GM12878 (cell line): ENCODE results near the gene EDARADD. TPM values are rescaled to one million over a fixed set of nuclear protein-coding genes. Genes with fewer than 3 reads are reported as not detected.

Source experiments
- ATAC-seq: fragments of 200-7000 bp; cut with Tn5 transposase; 3 replicates; pipeline ENCODE4 v1.9.1; 2020; ENCODE audit warnings: mild to moderate bottlenecking, moderate library complexity
- Bru-seq: library from RNA; stranded (reverse); fragments of 400-500 nt; gene quantifications from one replicate; lab custom pipeline; 2021; lab: Mats Ljungman, UMichigan
- BruChase-seq, 2 experiments: library from RNA; stranded (reverse); fragments of 400-500 nt; gene quantifications; one replicate each; lab custom pipeline; 2021; lab: Mats Ljungman, UMichigan
- BruUV-seq: library from RNA; stranded (reverse); fragments of 400-500 nt; replicated peaks from 2 replicates; lab custom pipeline; 2021; lab: Mats Ljungman, UMichigan
- CTCF ChIA-PET: fragments of 300-600 bp; sonication (Branson Sonifier 250); formaldehyde crosslinking; extraction: SDS; loops from one replicate; lab custom pipeline; 2021; ENCODE audit warnings: inconsistent platforms; lab: Yijun Ruan, JAX
- POLR2A ChIA-PET: fragments of 350-600 bp; formaldehyde crosslinking; extraction: SDS; loops from one replicate; lab custom pipeline; 2021; ENCODE audit warnings: inconsistent platforms; lab: Charles Lee
- RAD21 ChIA-PET: fragments of 300-600 bp; sonication (Branson Sonifier 250); formaldehyde crosslinking; loops from one replicate; lab custom pipeline; 2023; ENCODE audit warnings: antibody characterized with exemption; ENCODE audit not compliant: unreplicated experiment; lab: Charles Lee
- SMC1A ChIA-PET: fragments of 300-600 bp; sonication (Branson Sonifier 250); formaldehyde crosslinking; loops from one replicate; lab custom pipeline; 2023; ENCODE audit not compliant: unreplicated experiment, uncharacterized antibody; lab: Charles Lee
- DNase-seq: peaks from one replicate; pipeline ENCODE4 v3.0.0-alpha.2; 2011; ENCODE audit warnings: low read depth, low spot score
- FAIRE-seq: peaks from 3 replicates; lab custom pipeline; 2011; peaks lifted over from hg19 to GRCh38; lab: Jason Lieb, UNC
- H2AFZ ChIP-seq: 2 replicates; pipeline ENCODE4 v1.6.0; 2011; ENCODE audit warnings: low read depth, low read length, control low read depth; ENCODE audit not compliant: control insufficient read depth
- H3K27ac ChIP-seq: 2 replicates; pipeline ENCODE4 v1.5.1; 2011; ENCODE audit warnings: control low read depth; ENCODE audit not compliant: control insufficient read depth, insufficient read depth
- H3K27me3 ChIP-seq, 2 experiments: replicated peaks in 1 of 2; 2 replicates each; pipeline versions ENCODE4 v1.6.0 to v1.6.1; 2011; ENCODE audit warnings: low read length in 1 of 2; ENCODE audit not compliant: control insufficient read depth in 2 of 2, insufficient read depth in 2 of 2
- H3K36me3 ChIP-seq, 2 experiments: 2 replicates each; pipeline ENCODE4 v1.5.1; 2011; ENCODE audit warnings: low read length in 1 of 2; ENCODE audit not compliant: control insufficient read depth in 2 of 2, insufficient read depth in 2 of 2
- H3K4me1 ChIP-seq: 2 replicates; pipeline ENCODE4 v1.6.1; 2011; ENCODE audit warnings: mild to moderate bottlenecking, low read length, moderate library complexity, mixed read lengths; ENCODE audit not compliant: control insufficient read depth, insufficient read depth
- H3K4me2 ChIP-seq: 2 replicates; pipeline ENCODE4 v1.6.0; 2011; ENCODE audit warnings: control low read depth; ENCODE audit not compliant: control insufficient read depth, insufficient read depth
- H3K4me3 ChIP-seq: fragments of 200-600 bp; sonication (generic); 2 replicates; pipeline ENCODE4 v1.5.1; 2016
- H3K79me2 ChIP-seq: 2 replicates; pipeline ENCODE4 v1.6.0; 2011; ENCODE audit warnings: low read length; ENCODE audit not compliant: control insufficient read depth, insufficient read depth
- H3K9ac ChIP-seq: 2 replicates; pipeline ENCODE4 v1.8.0; 2011; ENCODE audit warnings: low read length, control low read depth, mixed read lengths; ENCODE audit not compliant: control insufficient read depth, insufficient read depth
- H3K9me3 ChIP-seq: replicated peaks from 3 replicates; pipeline ENCODE4 v1.5.1; 2011; ENCODE audit warnings: mild to moderate bottlenecking, low read length; ENCODE audit not compliant: control insufficient read depth, insufficient read depth
- H4K20me1 ChIP-seq: 2 replicates; pipeline ENCODE4 v1.6.0; 2011; ENCODE audit not compliant: control insufficient read depth, insufficient read depth
- BACH1 ChIP-seq: fragments of 450-650 bp; IDR thresholded peaks from 2 replicates; pipeline ENCODE4 v1.6.1; 2017; ENCODE audit warnings: mild to moderate bottlenecking, borderline replicate concordance
- BMI1 ChIP-seq: fragments of 450-650 bp; IDR thresholded peaks from 2 replicates; pipeline ENCODE4 v1.6.1; 2016; ENCODE audit warnings: mild to moderate bottlenecking, moderate library complexity, borderline replicate concordance
- FOS ChIP-seq: IDR thresholded peaks from 3 replicates; pipeline ENCODE4 v1.6.1; 2011; ENCODE audit warnings: borderline replicate concordance; ENCODE audit not compliant: insufficient read length; ENCODE audit errors: extremely low read depth
- GATAD2B ChIP-seq: fragments of 450-650 bp; conservative IDR thresholded peaks from 2 replicates; pipeline ENCODE4 v1.6.1; 2017; ENCODE audit warnings: low read depth, mild to moderate bottlenecking, moderate library complexity
- NR2C2 ChIP-seq: IDR thresholded peaks from 2 replicates; pipeline ENCODE4 v1.6.1; 2011; ENCODE audit warnings: borderline replicate concordance, low read depth; ENCODE audit not compliant: control insufficient read depth, insufficient read length
- RUNX3 ChIP-seq: IDR thresholded peaks from 2 replicates; pipeline ENCODE4 v1.6.1; 2012; ENCODE audit warnings: low read length, inconsistent platforms
- SIX5 ChIP-seq: IDR thresholded peaks from 2 replicates; pipeline ENCODE4 v1.6.1; 2011; ENCODE audit warnings: mild to moderate bottlenecking, low read depth, low read length, moderate library complexity; ENCODE audit not compliant: severe bottlenecking
- SP1 ChIP-seq: IDR thresholded peaks from one replicate; pipeline ENCODE4 v1.6.1; 2011; ENCODE audit warnings: low read depth, low read length
- SRF ChIP-seq, 2 experiments: IDR thresholded peaks; 2 replicates each; pipeline ENCODE4 v1.6.1; 2011; ENCODE audit warnings: low read depth in 2 of 2, low read length in 2 of 2, mild to moderate bottlenecking in 1 of 2, moderate library complexity in 1 of 2
- WGBS: methylation state at CpG from one replicate; pipeline ENCODE4 v1.1.6; 2016; ENCODE audit warnings: low lambda C conversion rate; ENCODE audit not compliant: insufficient replicate concordance, insufficient coverage; ENCODE audit errors: missing lambda C conversion rate; 5-methylcytosine and 5-hydroxymethylcytosine counted together
- in situ Hi-C: fragments of 300-500 bp; cut with MboI; formaldehyde crosslinking; loops from 9 replicates; pipeline ENCODE4 v1.14.3; 2018; ENCODE audit warnings: mixed read lengths
- intact Hi-C: fragments of 100-400 bp; cut with micrococcal nuclease; formaldehyde crosslinking; loops from one replicate; pipeline ENCODE4 v1.14.2; 2022; ENCODE audit not compliant: unreplicated experiment
- long read RNA-seq, 2 experiments: library from polyadenylated mRNA; unstranded; transcript quantifications; one replicate each; pipeline ENCODE4 v2.0.0, GENCODE V29; 2019 to 2020
- polyA minus RNA-seq, 3 experiments: library from RNA; depleted of rRNA, polyadenylated mRNA; stranded (reverse); fragments of >200 nt; gene quantifications; 2 replicates each; pipeline ENCODE4 v1.2.3, GENCODE V29; 2011
- polyA plus RNA-seq, 11 experiments: library from polyadenylated mRNA; depleted of rRNA in 4 of 11; unstranded in 6 of 11; stranded (reverse) in 5 of 11; fragments of >200 nt; fragmentation: Nextera tagmentation in 4 of 11; fragmentation: Illumina TruSeq in 1 of 11; extraction: Ambion mirVana in 4 of 11; extraction: Trizol in 1 of 11; gene quantifications; 1 replicate in 1 of 11; 2 replicates in 10 of 11; pipeline versions ENCODE4 v1.2.1 to v1.2.3, GENCODE V29; 2011 to 2016; ENCODE audit warnings: inconsistent platforms in 2 of 11, missing spikeins in 2 of 11, low read depth in 1 of 11
- total RNA-seq, 4 experiments: library from RNA; depleted of rRNA in 3 of 4; stranded (reverse); fragments of >200 nt in 3 of 4; fragmentation: Illumina TruSeq in 1 of 4; extraction: Trizol in 1 of 4; gene quantifications; 2 replicates each; pipeline versions ENCODE4 v1.2.1 to v1.2.3, GENCODE V29; 2013 to 2021
- TF ChIP-seq, protein P1 (sequence below): fragments of 450-650 bp; formaldehyde crosslinking; IDR thresholded peaks from 2 replicates; pipeline ENCODE4 v1.4.0; 2022; ENCODE audit warnings: mild to moderate bottlenecking, moderate library complexity
- TF ChIP-seq, protein P2 (sequence below): fragments of 150-350 bp; IDR thresholded peaks from 2 replicates; pipeline ENCODE4 v1.6.1; 2016; ENCODE audit warnings: low read depth, low read length

EDARADD gene
- total RNA-seq (2013; cell fraction: nucleolus; rRNA removed): 1.4 TPM in 2 replicates
- total RNA-seq (2014; rRNA removed) (4.6 and 6.1 TPM in 2 replicates), total RNA-seq (2014; rRNA removed; fragmentation: Illumina TruSeq; extraction: Trizol) (3.9 and 4.8 TPM in 2 replicates), total RNA-seq (2021) (4.8 and 5.8 TPM in 2 replicates), polyA plus RNA-seq (2011; rRNA removed) (5.1 and 5.2 TPM in 2 replicates), polyA plus RNA-seq (2014; fragmentation: Illumina TruSeq; extraction: Trizol) (5.0 and 5.8 TPM in 2 replicates), polyA plus RNA-seq (2014; fragmentation: Nextera tagmentation; extraction: Ambion mirVana) (1 to 10 TPM in 1 of 2 experiments, under 1 TPM in 1; 0.58 to 1.6 TPM), polyA plus RNA-seq (2014; rRNA removed) (3.4 and 4.0 TPM in 2 replicates), polyA plus RNA-seq (2016; fragmentation: Nextera tagmentation; extraction: Ambion mirVana) (1 to 10 TPM; 4.3 to 6.0 TPM), polyA minus RNA-seq (2011; rRNA and poly(A)+ RNA removed) (4.6 and 5.9 TPM in 2 replicates), Bru-seq, nascent RNA (percentile 35 among the genes with signal in this experiment), BruChase-seq, experiment 1, labeled RNA remaining after a 6-hour chase (percentile 33 among the genes with signal in this experiment), BruChase-seq, experiment 2, labeled RNA remaining after a 2-hour chase (percentile 28 among the genes with signal in this experiment)
- 1.7 TPM for polyA plus RNA-seq (2011; ENCODE audit: low read depth)
- 4.3 and 4.4 TPM in 2 replicates for polyA plus RNA-seq (2011; cell fraction: cytosol; rRNA removed)
- 2.3 and 3.6 TPM in 2 replicates for polyA plus RNA-seq (2011; cell fraction: nucleus; rRNA removed)
- 1.4 and 1.5 TPM in 2 replicates for polyA plus RNA-seq (2012)
- 1.7 and 2.5 TPM in 2 replicates for polyA minus RNA-seq (2011; cell fraction: cytosol; rRNA and poly(A)+ RNA removed)
- 1.9 and 2.3 TPM in 2 replicates for polyA minus RNA-seq (2011; cell fraction: nucleus; rRNA and poly(A)+ RNA removed)
- long read RNA-seq, experiment 1, partial matches to known transcripts: 1 of 7 reads
- long read RNA-seq, experiment 1, other reads (novel, unspliced or antisense): 1 of 7 reads
- long read RNA-seq, experiment 2, partial matches to known transcripts: 0 of 9 reads
- long read RNA-seq, experiment 2, other reads (novel, unspliced or antisense): 2 of 9 reads

- peak within 1 kb of the TSS; percentile 90 for H3K4me2 ChIP-seq
- no peak for FAIRE-seq
- CTCF ChIA-PET: interaction anchor here (0.7 to 1.3 kb wide), 5 partner anchors 15 to 184 kb away, joined by 3 to 6 read pairs (median 3); no protein-coding TSS in a partner anchor
- H3K79me2 ChIP-seq: no peaks in the 10 kb centered on the region
- intact Hi-C loops: no loop called here
- 12% methylated on average over 13 of the region's 13 CpGs for WGBS
- ATAC-seq: no peak
- no peaks in the 10 kb centered on the region for H4K20me1 ChIP-seq
- H2AFZ ChIP-seq: peak within 1 kb of the TSS; percentile 83
- peak within 1 kb of the TSS; percentile 63; the same call in 1 of the 2 replicates for H3K9ac ChIP-seq
- H3K27ac ChIP-seq: no peak within 1 kb of the TSS
- SMC1A ChIA-PET: interaction anchor here (0.6 to 2.5 kb wide), 11 partner anchors 12 to 284 kb away, joined by 3 to 8 read pairs (median 3); no protein-coding TSS in a partner anchor
- no peak for DNase-seq
- H3K4me3 ChIP-seq: peak within 1 kb of the TSS; percentile 57
- POLR2A ChIA-PET: interaction anchor here (1.1 to 2.2 kb wide), 4 partner anchors 10 to 110 kb away, joined by 3 to 6 read pairs (median 4); no protein-coding TSS in a partner anchor
- no peaks in the 10 kb centered on the region for H3K9me3 ChIP-seq
- BruUV-seq: no TSS peak
- RAD21 ChIA-PET: interaction anchor here (0.8 to 1.7 kb wide), 6 partner anchors 13 to 626 kb away, joined by 3 to 10 read pairs (median 4); no protein-coding TSS in a partner anchor
- in situ Hi-C loops: no loop called here
- H3K27me3 ChIP-seq: peaks cover 0 to 5% of the 10 kb centered on the region in 2 experiments; a peak in 2 of 4 replicates
- no peaks in the 10 kb centered on the region for H3K36me3 ChIP-seq
- 0 out of 2 replicates have a peak, but pooled peaks cover 2% of the 10 kb centered on the region for H3K4me1 ChIP-seq
- TF ChIP-seq SP1: no peak
- TF ChIP-seq SRF (IDR thresholded peaks at IDR 0.05; ENCODE audit: low read depth in 2 of 2, low read length in 2 of 2): no peak
- no peak for TF ChIP-seq SIX5
- TF ChIP-seq GATAD2B: no peak
- no peak for TF ChIP-seq FOS
- no peak for TF ChIP-seq BACH1
- TF ChIP-seq, protein P1, sequence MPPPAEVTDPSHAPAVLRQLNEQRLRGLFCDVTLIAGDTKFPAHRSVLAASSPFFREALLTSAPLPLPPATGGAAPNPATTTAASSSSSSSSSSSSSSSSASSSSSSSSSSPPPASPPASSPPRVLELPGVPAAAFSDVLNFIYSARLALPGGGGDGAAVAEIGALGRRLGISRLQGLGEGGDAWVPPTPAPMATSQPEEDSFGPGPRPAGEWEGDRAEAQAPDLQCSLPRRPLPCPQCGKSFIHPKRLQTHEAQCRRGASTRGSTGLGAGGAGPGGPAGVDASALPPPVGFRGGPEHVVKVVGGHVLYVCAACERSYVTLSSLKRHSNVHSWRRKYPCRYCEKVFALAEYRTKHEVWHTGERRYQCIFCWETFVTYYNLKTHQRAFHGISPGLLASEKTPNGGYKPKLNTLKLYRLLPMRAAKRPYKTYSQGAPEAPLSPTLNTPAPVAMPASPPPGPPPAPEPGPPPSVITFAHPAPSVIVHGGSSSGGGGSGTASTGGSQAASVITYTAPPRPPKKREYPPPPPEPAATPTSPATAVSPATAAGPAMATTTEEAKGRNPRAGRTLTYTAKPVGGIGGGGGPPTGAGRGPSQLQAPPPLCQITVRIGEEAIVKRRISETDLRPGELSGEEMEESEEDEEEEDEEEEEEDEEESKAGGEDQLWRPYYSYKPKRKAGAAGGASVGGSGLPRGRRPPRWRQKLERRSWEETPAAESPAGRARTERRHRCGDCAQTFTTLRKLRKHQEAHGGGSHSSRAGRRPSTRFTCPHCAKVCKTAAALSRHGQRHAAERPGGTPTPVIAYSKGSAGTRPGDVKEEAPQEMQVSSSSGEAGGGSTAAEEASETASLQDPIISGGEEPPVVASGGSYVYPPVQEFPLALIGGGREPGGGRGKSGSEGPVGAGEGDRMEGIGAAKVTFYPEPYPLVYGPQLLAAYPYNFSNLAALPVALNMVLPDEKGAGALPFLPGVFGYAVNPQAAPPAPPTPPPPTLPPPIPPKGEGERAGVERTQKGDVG (CRISPR knock-in tag): no peak
- no peak for TF ChIP-seq NR2C2
- TF ChIP-seq, protein P2, sequence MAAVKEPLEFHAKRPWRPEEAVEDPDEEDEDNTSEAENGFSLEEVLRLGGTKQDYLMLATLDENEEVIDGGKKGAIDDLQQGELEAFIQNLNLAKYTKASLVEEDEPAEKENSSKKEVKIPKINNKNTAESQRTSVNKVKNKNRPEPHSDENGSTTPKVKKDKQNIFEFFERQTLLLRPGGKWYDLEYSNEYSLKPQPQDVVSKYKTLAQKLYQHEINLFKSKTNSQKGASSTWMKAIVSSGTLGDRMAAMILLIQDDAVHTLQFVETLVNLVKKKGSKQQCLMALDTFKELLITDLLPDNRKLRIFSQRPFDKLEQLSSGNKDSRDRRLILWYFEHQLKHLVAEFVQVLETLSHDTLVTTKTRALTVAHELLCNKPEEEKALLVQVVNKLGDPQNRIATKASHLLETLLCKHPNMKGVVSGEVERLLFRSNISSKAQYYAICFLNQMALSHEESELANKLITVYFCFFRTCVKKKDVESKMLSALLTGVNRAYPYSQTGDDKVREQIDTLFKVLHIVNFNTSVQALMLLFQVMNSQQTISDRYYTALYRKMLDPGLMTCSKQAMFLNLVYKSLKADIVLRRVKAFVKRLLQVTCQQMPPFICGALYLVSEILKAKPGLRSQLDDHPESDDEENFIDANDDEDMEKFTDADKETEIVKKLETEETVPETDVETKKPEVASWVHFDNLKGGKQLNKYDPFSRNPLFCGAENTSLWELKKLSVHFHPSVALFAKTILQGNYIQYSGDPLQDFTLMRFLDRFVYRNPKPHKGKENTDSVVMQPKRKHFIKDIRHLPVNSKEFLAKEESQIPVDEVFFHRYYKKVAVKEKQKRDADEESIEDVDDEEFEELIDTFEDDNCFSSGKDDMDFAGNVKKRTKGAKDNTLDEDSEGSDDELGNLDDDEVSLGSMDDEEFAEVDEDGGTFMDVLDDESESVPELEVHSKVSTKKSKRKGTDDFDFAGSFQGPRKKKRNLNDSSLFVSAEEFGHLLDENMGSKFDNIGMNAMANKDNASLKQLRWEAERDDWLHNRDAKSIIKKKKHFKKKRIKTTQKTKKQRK: no peak
- TF ChIP-seq RUNX3: no peak
- no peak for TF ChIP-seq BMI1
Observed at GRCh38 chr1:236393681-236394481, at the start of gene EDARADD. EDARADD (plus strand) TSS chr1:236394286; CDS start chr1:236394445, 159 bp downstream.
